A673 (cell line): Measurements from ENCODE around the gene AK5.

Source experiments
- CTCF ChIP-seq: fragments of 300-800, 200-600 bp; sonication (generic); conservative IDR thresholded peaks from 2 replicates; pipeline ENCODE4 v1.5.1; 2017; ENCODE audit warnings: low read depth, mild to moderate bottlenecking, antibody characterized with exemption, low read length, moderate library complexity, mixed read lengths
- EZH2 ChIP-seq: fragments of 200-600 bp; sonication (generic); IDR thresholded peaks from 2 replicates; pipeline ENCODE4 v1.6.1; 2017; ENCODE audit warnings: borderline replicate concordance, low read depth, mild to moderate bottlenecking, mixed read lengths, antibody characterized with exemption, low read length; ENCODE audit not compliant: poor library complexity, severe bottlenecking

GRCh38 chr1:77407738-77408375, 126.0 kb downstream of the AK5 start:
- TF ChIP-seq CTCF = no peak
- TF ChIP-seq EZH2 = no peak
